Natural killer cell (primary cell): Measurements from ENCODE around the gene DIRAS1. TPM values are rescaled to one million over a fixed set of nuclear protein-coding genes. Genes with fewer than 3 reads are reported as not detected.

ENCODE experiments used
- ATAC-seq, 3 donors: fragments of 150-1000 bp in 2 of 3; fragments of 200-7000 bp in 1 of 3; cut with Tn5 transposase; 1 replicate in 1 of 3; 2 replicates in 2 of 3; pipeline ENCODE4 v1.10.0; 2021; ENCODE audit warnings: mild to moderate bottlenecking in 2 of 3, moderate library complexity in 2 of 3
- DNase-seq, 2 donors: peaks; one replicate each; pipeline versions ENCODE4 v3.0.0 to v3.0.0-alpha.2; 2013 to 2021; ENCODE audit warnings: mixed read lengths in 1 of 2
- H3K27ac ChIP-seq: one replicate; pipeline ENCODE4 v1.5.1; 2013; ENCODE audit warnings: mild to moderate bottlenecking, low read length
- H3K27me3 ChIP-seq: one replicate; pipeline ENCODE4 v1.6.1; 2013; ENCODE audit warnings: low read length; ENCODE audit not compliant: control insufficient read depth, insufficient read depth
- H3K36me3 ChIP-seq: one replicate; pipeline ENCODE4 v1.6.1; 2013; ENCODE audit warnings: low read length; ENCODE audit not compliant: control insufficient read depth, insufficient read depth
- H3K4me1 ChIP-seq: one replicate; pipeline ENCODE4 v1.6.1; 2013; ENCODE audit warnings: low read length; ENCODE audit not compliant: control insufficient read depth, insufficient read depth
- H3K4me3 ChIP-seq: one replicate; pipeline ENCODE4 v1.5.1; 2013; ENCODE audit warnings: low read length
- H3K9me3 ChIP-seq: one replicate; pipeline ENCODE4 v1.6.1; 2013; ENCODE audit warnings: low read length; ENCODE audit not compliant: control insufficient read depth, insufficient read depth
- H3K27ac Mint-ChIP-seq, 2 donors: one replicate each; pipeline ENCODE4 v1.8.0; 2022; ENCODE audit warnings: mild to moderate bottlenecking in 2 of 2, mixed read lengths in 2 of 2, moderate library complexity in 1 of 2
- H3K27me3 Mint-ChIP-seq, 2 donors: one replicate each; pipeline ENCODE4 v1.8.0; 2022; ENCODE audit warnings: low read depth in 2 of 2, mixed read lengths in 2 of 2
- H3K36me3 Mint-ChIP-seq: one replicate; pipeline ENCODE4 v1.8.0; 2022; ENCODE audit warnings: mixed read lengths
- H3K4me1 Mint-ChIP-seq, 2 donors: one replicate each; pipeline ENCODE4 v1.8.0; 2022; ENCODE audit warnings: mixed read lengths in 2 of 2
- H3K4me3 Mint-ChIP-seq: one replicate; pipeline ENCODE4 v1.8.0; 2022; ENCODE audit warnings: mild to moderate bottlenecking, moderate library complexity, mixed read lengths
- H3K9me3 Mint-ChIP-seq, 2 donors: one replicate each; pipeline ENCODE4 v1.8.0; 2022; ENCODE audit warnings: mixed read lengths in 2 of 2
- CTCF ChIP-seq: fragments of 200-600 bp; IDR thresholded peaks from one replicate; pipeline ENCODE4 v1.8.0; 2022; ENCODE audit warnings: antibody characterized with exemption
- whole genome bisulfite sequencing: methylation state at CpG from one replicate; pipeline ENCODE4 v1.1.7; 2013; ENCODE audit warnings: missing lambda C conversion rate; ENCODE audit not compliant: insufficient coverage; 5-methylcytosine and 5-hydroxymethylcytosine counted together
- intact Hi-C: fragments of 100-400 bp; cut with micrococcal nuclease; formaldehyde crosslinking; loops from one replicate; pipeline ENCODE4 v1.14.2; 2022
- total RNA-seq, 4 donors: library from RNA; stranded (reverse); fragments of 120-200 nt in 1 of 4; gene quantifications; one replicate each; pipeline versions ENCODE4 v1.2.3 to v1.2.4, GENCODE V29; 2013 to 2022

DIRAS1 gene
- total RNA-seq, 3 donors from 2014 or later (not counting 1 experiment from before 2014, with no cell fraction given): 0.12 to 0.48 (median 0.18) TPM

GRCh38 chr19:2765376-2765775 is 44.2 kb upstream of the DIRAS1 start:
- Mint-ChIP-seq H3K4me3 (no peak overlapping the region), H3K9me3 (no peaks in the 10 kb centered on the region), H3K4me1 (peaks cover 4% of the 10 kb centered on the region in 2 donors), H3K27me3 (no peaks in the 10 kb centered on the region), H3K27ac (no peak overlapping the region), H3K36me3 (no peaks in the 10 kb centered on the region)
- H3K36me3 ChIP-seq: peaks cover 48% of the 10 kb centered on the region
- H3K27ac ChIP-seq: no peak overlapping the region
- intact Hi-C loops: no loop called here
- TF ChIP-seq CTCF: no peak
- ATAC-seq (no peak), DNase-seq (no peak)
- no peaks in the 10 kb centered on the region for H3K27me3 ChIP-seq
- peaks cover 4% of the 10 kb centered on the region for H3K4me1 ChIP-seq
- WGBS: 99% methylated on average over 13 of the region's 15 CpGs
- no peak overlapping the region for H3K4me3 ChIP-seq
- H3K9me3 ChIP-seq: no peaks in the 10 kb centered on the region

GRCh38 chr19:2764945-2765344 is 43.8 kb upstream of the DIRAS1 start:
- no peaks in the 10 kb centered on the region for H3K27me3 ChIP-seq
- H3K4me3 ChIP-seq: no peak overlapping the region
- H3K4me1 ChIP-seq: no peaks in the 10 kb centered on the region
- Mint-ChIP-seq H3K36me3 (no peaks in the 10 kb centered on the region), H3K27ac (no peak overlapping the region), H3K4me3 (no peak overlapping the region), H3K27me3 (no peaks in the 10 kb centered on the region), H3K4me1 (peaks cover 0 to 4% of the 10 kb centered on the region in 2 donors), H3K9me3 (no peaks in the 10 kb centered on the region)
- intact Hi-C loops: no loop called here
- no peak for DNase-seq
- ATAC-seq: no peak
- no peak overlapping the region for H3K27ac ChIP-seq
- no peaks in the 10 kb centered on the region for H3K9me3 ChIP-seq
- H3K36me3 ChIP-seq: peaks cover 48% of the 10 kb centered on the region
- TF ChIP-seq CTCF: no peak
- WGBS: 97% methylated on average over 21 of the region's 21 CpGs

GRCh38 chr19:2763687-2764086 is 42.5 kb upstream of the DIRAS1 start:
- 96% methylated on average over 12 of the region's 12 CpGs for WGBS
- H3K4me3 Mint-ChIP-seq: no peak overlapping the region
- no peaks in the 10 kb centered on the region for H3K9me3 Mint-ChIP-seq
- TF ChIP-seq CTCF: no peak
- H3K9me3 ChIP-seq: no peaks in the 10 kb centered on the region
- H3K27ac ChIP-seq: no peak overlapping the region
- no peaks in the 10 kb centered on the region for H3K27me3 Mint-ChIP-seq
- no peaks in the 10 kb centered on the region for H3K27me3 ChIP-seq
- no peaks in the 10 kb centered on the region for H3K4me1 ChIP-seq
- H3K4me1 Mint-ChIP-seq: peaks cover 0 to 4% of the 10 kb centered on the region in 2 donors
- no peaks in the 10 kb centered on the region for H3K36me3 Mint-ChIP-seq
- intact Hi-C loops: no loop called here
- no peak overlapping the region for H3K27ac Mint-ChIP-seq
- ATAC-seq (no peak), DNase-seq (no peak)
- peaks cover 48% of the 10 kb centered on the region for H3K36me3 ChIP-seq
- no peak overlapping the region for H3K4me3 ChIP-seq

- H3K27ac Mint-ChIP-seq: no peak overlapping the region
- DNase-seq (no peak), ATAC-seq (peak in 1 of 3 donors; percentile 24)
- intact Hi-C loops: no loop called here
- H3K4me1 Mint-ChIP-seq: peaks cover 0 to 4% of the 10 kb centered on the region in 2 donors
- Histone ChIP-seq H3K27me3 (no peaks in the 10 kb centered on the region), H3K4me1 (no peaks in the 10 kb centered on the region), H3K27ac (no peak overlapping the region), H3K9me3 (no peaks in the 10 kb centered on the region), H3K36me3 (peaks cover 48% of the 10 kb centered on the region), H3K4me3 (no peak overlapping the region)
- H3K27me3 Mint-ChIP-seq: no peaks in the 10 kb centered on the region
- no peaks in the 10 kb centered on the region for H3K36me3 Mint-ChIP-seq
- no peak for TF ChIP-seq CTCF
- WGBS: 95% methylated on average over 23 of the region's 23 CpGs
- no peak overlapping the region for H3K4me3 Mint-ChIP-seq
- H3K9me3 Mint-ChIP-seq: no peaks in the 10 kb centered on the region
Observed at GRCh38 chr19:2762783-2763496, 41.8 kb upstream of the DIRAS1 start.
